ENCODE data around the gene INPP5E. TPM values are rescaled to one million over a fixed set of nuclear protein-coding genes. Genes with fewer than 3 reads are reported as not detected.
A peak's percentile ranks its signal among the peaks of the same experiment; 100 is the strongest.

INPP5E gene
- total RNA-seq, 3 donors from 2014 or later (not counting 1 experiment from before 2014, with no cell fraction given): 12.1 to 15.7 (median 14.4) TPM

DNA sequence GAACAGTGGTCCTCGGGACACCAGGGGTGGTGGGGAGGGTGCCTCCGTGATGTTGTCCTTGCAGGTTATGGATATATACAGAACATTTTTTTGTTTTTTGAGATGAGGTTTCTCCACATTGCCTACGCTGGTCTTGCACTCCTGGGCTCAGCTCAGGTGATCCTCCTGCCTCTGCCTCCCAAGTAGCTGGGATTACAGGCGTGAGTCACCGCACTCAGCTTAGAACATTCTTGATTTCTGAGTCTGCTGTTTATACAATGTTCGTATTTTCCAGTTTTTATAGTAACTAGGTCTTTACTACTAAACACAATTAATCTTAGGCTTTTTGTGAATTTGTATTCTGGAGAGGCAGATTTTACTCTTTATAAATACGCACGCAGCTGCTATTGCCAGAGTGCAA lies 23.2 kb downstream of the INPP5E start:
- H3K4me1 Mint-ChIP-seq: peaks cover 3 to 10% of the 10 kb centered on the region in 2 donors

DNA sequence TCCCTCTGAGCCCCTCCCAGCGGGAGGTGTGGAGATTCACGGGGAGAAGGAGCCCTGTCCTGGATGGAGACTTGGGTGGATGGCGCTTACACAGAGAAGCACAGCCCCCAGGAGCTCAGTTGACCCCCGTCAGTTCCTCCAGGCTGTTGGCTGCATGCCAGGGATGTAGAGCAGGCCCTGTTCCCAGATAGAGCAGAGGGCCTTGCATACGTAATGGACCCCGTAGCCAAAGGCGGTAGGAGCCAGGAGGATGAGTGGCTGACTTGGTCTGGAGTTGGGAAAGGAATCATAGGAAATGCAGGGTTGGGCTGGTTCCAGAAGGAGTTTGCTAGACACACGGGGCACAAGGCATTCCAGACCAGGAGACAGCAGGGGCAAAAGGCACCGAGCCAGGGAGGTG lies 26.7 kb downstream of the INPP5E start:
- H3K4me1 Mint-ChIP-seq: peaks cover 15 to 38% of the 10 kb centered on the region in 2 donors
- no peaks in the 10 kb centered on the region for H3K27me3 Mint-ChIP-seq (ENCODE audit: low read depth in 2 of 2)
- no peak overlapping the region for H3K4me3 ChIP-seq (ENCODE audit: low read length)
- H3K9me3 ChIP-seq (ENCODE audit: control insufficient read depth, insufficient read depth, low read length): no peaks in the 10 kb centered on the region
- no peak overlapping the region for H3K4me3 Mint-ChIP-seq
- ATAC-seq: no peak
- no peaks in the 10 kb centered on the region for H3K27me3 ChIP-seq (ENCODE audit: control insufficient read depth, insufficient read depth, low read length)
- intact Hi-C loops (cut with micrococcal nuclease): no loop called here
- 94% methylated on average over 9 of the region's 9 CpGs for WGBS (ENCODE audit: insufficient coverage)
- no peaks in the 10 kb centered on the region for H3K9me3 Mint-ChIP-seq
- TF ChIP-seq, protein P1, sequence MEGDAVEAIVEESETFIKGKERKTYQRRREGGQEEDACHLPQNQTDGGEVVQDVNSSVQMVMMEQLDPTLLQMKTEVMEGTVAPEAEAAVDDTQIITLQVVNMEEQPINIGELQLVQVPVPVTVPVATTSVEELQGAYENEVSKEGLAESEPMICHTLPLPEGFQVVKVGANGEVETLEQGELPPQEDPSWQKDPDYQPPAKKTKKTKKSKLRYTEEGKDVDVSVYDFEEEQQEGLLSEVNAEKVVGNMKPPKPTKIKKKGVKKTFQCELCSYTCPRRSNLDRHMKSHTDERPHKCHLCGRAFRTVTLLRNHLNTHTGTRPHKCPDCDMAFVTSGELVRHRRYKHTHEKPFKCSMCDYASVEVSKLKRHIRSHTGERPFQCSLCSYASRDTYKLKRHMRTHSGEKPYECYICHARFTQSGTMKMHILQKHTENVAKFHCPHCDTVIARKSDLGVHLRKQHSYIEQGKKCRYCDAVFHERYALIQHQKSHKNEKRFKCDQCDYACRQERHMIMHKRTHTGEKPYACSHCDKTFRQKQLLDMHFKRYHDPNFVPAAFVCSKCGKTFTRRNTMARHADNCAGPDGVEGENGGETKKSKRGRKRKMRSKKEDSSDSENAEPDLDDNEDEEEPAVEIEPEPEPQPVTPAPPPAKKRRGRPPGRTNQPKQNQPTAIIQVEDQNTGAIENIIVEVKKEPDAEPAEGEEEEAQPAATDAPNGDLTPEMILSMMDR (IDR thresholded peaks at IDR 0.05): no peak
- H3K27ac Mint-ChIP-seq: no peak overlapping the region
- no peak for DNase-seq
- H3K27ac ChIP-seq (ENCODE audit: low read length): no peak overlapping the region
- peaks cover 39% of the 10 kb centered on the region for H3K36me3 ChIP-seq (ENCODE audit: control insufficient read depth, insufficient read depth, low read length)
- H3K4me1 ChIP-seq (ENCODE audit: control insufficient read depth, insufficient read depth, low read length): peaks cover 29% of the 10 kb centered on the region
- H3K36me3 Mint-ChIP-seq: no peaks in the 10 kb centered on the region

More for the DNA sequence above, 23.2 kb downstream of the INPP5E start:
- H3K4me3 ChIP-seq (ENCODE audit: low read length): no peak overlapping the region
- no peaks in the 10 kb centered on the region for H3K9me3 Mint-ChIP-seq
- no peaks in the 10 kb centered on the region for H3K36me3 Mint-ChIP-seq
- no peaks in the 10 kb centered on the region for H3K9me3 ChIP-seq (ENCODE audit: control insufficient read depth, insufficient read depth, low read length)
- DNase-seq (no peak), ATAC-seq (no peak)
- WGBS (ENCODE audit: insufficient coverage): 98% methylated on average over 7 of the region's 8 CpGs
- peaks cover 68% of the 10 kb centered on the region for H3K36me3 ChIP-seq (ENCODE audit: control insufficient read depth, insufficient read depth, low read length)
- H3K4me3 Mint-ChIP-seq: no peak overlapping the region
- H3K4me1 ChIP-seq (ENCODE audit: control insufficient read depth, insufficient read depth, low read length): peaks cover 4% of the 10 kb centered on the region
- H3K27me3 Mint-ChIP-seq (ENCODE audit: low read depth in 2 of 2): no peaks in the 10 kb centered on the region
- intact Hi-C loops (cut with micrococcal nuclease): no loop called here
- no peaks in the 10 kb centered on the region for H3K27me3 ChIP-seq (ENCODE audit: control insufficient read depth, insufficient read depth, low read length)
- TF ChIP-seq, protein P1 (IDR thresholded peaks at IDR 0.05): no peak
- H3K27ac Mint-ChIP-seq: no peak overlapping the region
- no peak overlapping the region for H3K27ac ChIP-seq (ENCODE audit: low read length)

DNA sequence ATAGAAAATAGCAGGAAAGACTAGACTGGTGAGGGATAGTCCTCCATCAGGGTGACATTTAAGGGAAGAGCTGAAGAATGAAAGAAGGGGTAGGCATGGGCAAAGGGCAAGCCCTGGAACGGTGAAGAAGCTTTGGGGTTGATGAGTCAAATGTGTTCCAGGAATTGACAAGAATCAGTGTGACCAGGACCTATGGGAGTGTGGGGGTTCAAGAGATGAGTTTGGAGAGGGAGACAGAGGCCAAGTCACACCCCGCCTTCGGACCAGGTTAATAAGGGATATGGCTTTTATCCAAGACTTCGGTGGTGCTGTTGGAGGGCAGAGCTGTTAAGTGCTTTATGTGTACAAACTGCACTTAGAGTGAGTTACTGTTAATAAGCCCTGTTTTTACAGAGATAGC lies 28.3 kb downstream of the INPP5E start:
- TF ChIP-seq, protein P1 (IDR thresholded peaks at IDR 0.05): no peak
- peak overlapping the region; percentile 88 to 92 for H3K27ac Mint-ChIP-seq

More for the DNA sequence above, 28.3 kb downstream of the INPP5E start:
- ATAC-seq: no peak
- Histone ChIP-seq H3K27me3 (ENCODE audit: control insufficient read depth, insufficient read depth, low read length) (no peaks in the 10 kb centered on the region), H3K9me3 (ENCODE audit: control insufficient read depth, insufficient read depth, low read length) (no peaks in the 10 kb centered on the region), H3K4me1 (ENCODE audit: control insufficient read depth, insufficient read depth, low read length) (peaks cover 29% of the 10 kb centered on the region), H3K27ac (ENCODE audit: low read length) (no peak overlapping the region), H3K36me3 (ENCODE audit: control insufficient read depth, insufficient read depth, low read length) (peaks cover 35% of the 10 kb centered on the region), H3K4me3 (ENCODE audit: low read length) (peak overlapping the region; percentile 95)
- Mint-ChIP-seq H3K36me3 (no peaks in the 10 kb centered on the region), H3K4me1 (peaks cover 20 to 38% of the 10 kb centered on the region in 2 donors), H3K27me3 (ENCODE audit: low read depth in 2 of 2) (no peaks in the 10 kb centered on the region), H3K9me3 (no peaks in the 10 kb centered on the region), H3K4me3 (peak overlapping the region; percentile 89)
- 72% methylated on average over 4 of the region's 4 CpGs for WGBS (ENCODE audit: insufficient coverage)
- intact Hi-C loops (cut with micrococcal nuclease): no loop called here
- DNase-seq: no peak

Measured in natural killer cell (primary cell).